ENCODE data around the gene ALPG.
"Not testable (repeated sequence)": the region's sequence is repeated elsewhere in the genome, so short reads cannot be mapped to it uniquely, and the experiment has no call there.

The ALPG gene

GRCh38 chr2:232443669-232444408 lies 37.2 kb downstream of the ALPG start:
- peaks cover 10% of the 10 kb centered on the region; the same call in 1 of the 2 replicates for H3K27me3 ChIP-seq (ENCODE audit: control insufficient read depth, insufficient read depth, low read length)
- H3K4me1 ChIP-seq (ENCODE audit: control insufficient read depth, insufficient read depth, low read length); H3K27ac ChIP-seq (ENCODE audit: low read depth, low read length); H3K4me3 ChIP-seq (ENCODE audit: low read depth, low read length); H3K9ac ChIP-seq (ENCODE audit: low read length); H3K9me3 ChIP-seq (ENCODE audit: control insufficient read depth, insufficient read depth, low read depth, low read length); H3K36me3 ChIP-seq (ENCODE audit: control insufficient read depth, insufficient read depth, low read length): not testable (repeated sequence)

- peaks cover 7% of the 10 kb centered on the region; the same call in 1 of the 2 replicates for H3K4me1 ChIP-seq (ENCODE audit: control insufficient read depth, insufficient read depth, low read length)
- no peak overlapping the region for H3K27ac ChIP-seq (ENCODE audit: low read depth, low read length)
- H3K4me3 ChIP-seq (ENCODE audit: low read depth, low read length): no peak overlapping the region
- no peak overlapping the region for H3K9ac ChIP-seq (ENCODE audit: low read length)
- H3K9me3 ChIP-seq (ENCODE audit: control insufficient read depth, insufficient read depth, low read depth, low read length): no peaks in the 10 kb centered on the region
- peaks cover 10% of the 10 kb centered on the region; the same call in 1 of the 2 replicates for H3K27me3 ChIP-seq (ENCODE audit: control insufficient read depth, insufficient read depth, low read length)
- H3K36me3 ChIP-seq (ENCODE audit: control insufficient read depth, insufficient read depth, low read length): no peaks in the 10 kb centered on the region
These were observed 37.9 kb downstream of the ALPG start for GRCh38 chr2:232444409-232445148.

- H3K36me3 ChIP-seq (ENCODE audit: control insufficient read depth, insufficient read depth, low read length); H3K4me3 ChIP-seq (ENCODE audit: low read depth, low read length); H3K9me3 ChIP-seq (ENCODE audit: control insufficient read depth, insufficient read depth, low read depth, low read length); H3K27me3 ChIP-seq (ENCODE audit: control insufficient read depth, insufficient read depth, low read length); H3K4me1 ChIP-seq (ENCODE audit: control insufficient read depth, insufficient read depth, low read length); H3K9ac ChIP-seq (ENCODE audit: low read length); H3K27ac ChIP-seq (ENCODE audit: low read depth, low read length): not testable (repeated sequence)
These were observed 38.7 kb downstream of the ALPG start for GRCh38 chr2:232445149-232445885.

GRCh38 chr2:232446266-232446777 lies 39.7 kb downstream of the ALPG start:
- H3K27me3 ChIP-seq (ENCODE audit: control insufficient read depth, insufficient read depth, low read length); H3K4me3 ChIP-seq (ENCODE audit: low read depth, low read length); H3K4me1 ChIP-seq (ENCODE audit: control insufficient read depth, insufficient read depth, low read length): not testable (repeated sequence)

DNA sequence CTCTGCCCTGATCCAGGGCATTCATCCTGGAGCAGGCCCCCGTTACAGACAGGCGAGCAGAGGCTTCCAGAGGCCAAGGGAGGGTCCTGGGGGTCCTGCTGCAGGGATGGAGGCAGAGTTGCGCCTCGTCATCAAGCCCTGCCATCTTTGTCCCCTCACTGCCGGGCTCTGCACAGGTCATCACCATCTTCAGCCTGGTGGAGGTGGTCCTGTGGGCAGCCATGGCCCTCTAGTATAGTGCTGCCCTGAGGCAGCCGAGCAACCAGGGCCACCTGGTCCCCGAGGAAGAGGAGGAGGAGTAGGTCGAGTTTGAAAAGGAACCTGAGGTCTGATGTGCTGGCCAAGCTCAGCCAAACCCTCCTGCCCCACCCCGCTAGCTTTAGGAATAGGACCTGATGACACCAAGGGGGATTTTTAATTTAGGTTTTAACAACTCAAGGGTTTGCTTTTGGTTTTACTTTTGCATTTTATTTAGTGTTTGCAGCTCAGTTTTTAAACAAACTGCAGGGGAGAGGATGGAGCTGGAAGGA lies 40.5 kb downstream of the ALPG start:
- Histone ChIP-seq H3K4me3 (ENCODE audit: low read depth, low read length) (no peak overlapping the region), H3K27me3 (ENCODE audit: control insufficient read depth, insufficient read depth, low read length) (peaks cover 8% of the 10 kb centered on the region; the same call in 1 of the 2 replicates), H3K9me3 (ENCODE audit: control insufficient read depth, insufficient read depth, low read depth, low read length) (no peaks in the 10 kb centered on the region), H3K9ac (ENCODE audit: low read length) (no peak overlapping the region), H3K36me3 (ENCODE audit: control insufficient read depth, insufficient read depth, low read length) (no peaks in the 10 kb centered on the region), H3K27ac (ENCODE audit: low read depth, low read length) (no peak overlapping the region), H3K4me1 (ENCODE audit: control insufficient read depth, insufficient read depth, low read length) (peaks cover 7% of the 10 kb centered on the region; the same call in 1 of the 2 replicates)

More at GRCh38 chr2:232446266-232446777, 39.7 kb downstream of the ALPG start:
- H3K36me3 ChIP-seq (ENCODE audit: control insufficient read depth, insufficient read depth, low read length); H3K9ac ChIP-seq (ENCODE audit: low read length); H3K27ac ChIP-seq (ENCODE audit: low read depth, low read length); H3K9me3 ChIP-seq (ENCODE audit: control insufficient read depth, insufficient read depth, low read depth, low read length): not testable (repeated sequence)

DNA sequence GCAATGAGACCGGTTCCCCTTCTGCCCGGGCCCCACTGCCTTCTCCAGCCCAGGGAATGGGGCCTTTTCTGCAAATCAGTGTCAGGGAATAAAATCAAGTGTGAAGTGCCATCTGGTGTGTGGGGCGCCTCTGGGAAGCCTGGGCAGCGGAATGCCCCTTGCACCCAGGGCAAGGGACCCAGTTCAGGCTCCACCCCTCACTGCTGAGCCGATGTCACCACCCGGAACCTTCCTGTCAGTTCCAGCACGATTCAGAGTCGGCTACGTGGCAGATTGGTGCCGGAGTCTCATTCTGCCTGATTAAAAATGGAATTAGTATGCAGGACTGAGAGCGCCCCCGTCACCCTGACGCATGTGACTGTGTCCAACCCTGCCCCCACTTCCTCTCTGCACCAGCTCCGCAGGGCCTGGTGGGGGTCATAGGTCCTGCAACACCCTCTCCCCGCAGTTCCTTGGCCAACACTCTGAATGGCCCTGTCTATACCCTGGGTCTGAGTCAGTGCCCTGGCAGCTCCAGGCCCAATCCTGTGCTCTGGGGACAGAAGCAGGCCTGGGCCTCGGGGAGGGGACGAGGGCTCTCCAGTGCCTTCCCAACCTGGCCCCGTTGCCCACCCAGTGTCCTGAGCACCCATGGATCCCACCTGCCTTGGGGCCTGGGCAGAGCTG lies 41.1 kb downstream of the ALPG start:
- Histone ChIP-seq H3K27me3 (ENCODE audit: control insufficient read depth, insufficient read depth, low read length) (peaks cover 8% of the 10 kb centered on the region; the same call in 1 of the 2 replicates), H3K27ac (ENCODE audit: low read depth, low read length) (no peak overlapping the region), H3K9ac (ENCODE audit: low read length) (no peak overlapping the region), H3K36me3 (ENCODE audit: control insufficient read depth, insufficient read depth, low read length) (no peaks in the 10 kb centered on the region), H3K4me1 (ENCODE audit: control insufficient read depth, insufficient read depth, low read length) (peaks cover 7% of the 10 kb centered on the region; the same call in 1 of the 2 replicates), H3K4me3 (ENCODE audit: low read depth, low read length) (no peak overlapping the region), H3K9me3 (ENCODE audit: control insufficient read depth, insufficient read depth, low read depth, low read length) (no peaks in the 10 kb centered on the region)

DNA sequence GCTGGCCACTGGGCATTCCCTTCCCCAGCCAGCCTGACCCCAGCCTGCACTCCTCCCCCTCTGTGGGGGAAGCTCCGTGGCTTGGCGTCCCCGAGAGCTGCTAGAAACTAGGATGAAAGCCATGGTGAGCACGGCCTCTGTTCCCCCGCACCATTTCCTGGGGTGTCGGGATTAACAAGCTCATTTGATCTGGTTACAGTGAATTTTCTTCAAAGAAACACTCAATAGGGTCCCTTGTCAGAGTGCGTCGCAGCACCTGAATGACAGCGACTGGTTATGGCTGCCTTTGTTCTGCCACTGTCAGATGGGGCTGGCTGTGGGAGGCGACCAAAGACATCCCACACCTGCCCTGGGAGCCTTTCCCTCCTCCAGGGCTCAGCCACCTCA lies 41.7 kb downstream of the ALPG start:
- Histone ChIP-seq H3K36me3 (ENCODE audit: control insufficient read depth, insufficient read depth, low read length) (no peaks in the 10 kb centered on the region), H3K27ac (ENCODE audit: low read depth, low read length) (no peak overlapping the region), H3K4me1 (ENCODE audit: control insufficient read depth, insufficient read depth, low read length) (peaks cover 7% of the 10 kb centered on the region; the same call in 1 of the 2 replicates), H3K9me3 (ENCODE audit: control insufficient read depth, insufficient read depth, low read depth, low read length) (no peaks in the 10 kb centered on the region), H3K27me3 (ENCODE audit: control insufficient read depth, insufficient read depth, low read length) (peaks cover 10% of the 10 kb centered on the region; the same call in 1 of the 2 replicates), H3K9ac (ENCODE audit: low read length) (no peak overlapping the region), H3K4me3 (ENCODE audit: low read depth, low read length) (no peak overlapping the region)

GRCh38 chr2:232449964-232450363 lies 43.3 kb downstream of the ALPG start:
- H3K4me3 ChIP-seq (ENCODE audit: low read depth, low read length): no peak overlapping the region
- peaks cover 4% of the 10 kb centered on the region; the same call in 1 of the 2 replicates for H3K4me1 ChIP-seq (ENCODE audit: control insufficient read depth, insufficient read depth, low read length)
- H3K9me3 ChIP-seq (ENCODE audit: control insufficient read depth, insufficient read depth, low read depth, low read length): no peaks in the 10 kb centered on the region
- no peaks in the 10 kb centered on the region for H3K36me3 ChIP-seq (ENCODE audit: control insufficient read depth, insufficient read depth, low read length)
- no peak overlapping the region for H3K9ac ChIP-seq (ENCODE audit: low read length)
- H3K27me3 ChIP-seq (ENCODE audit: control insufficient read depth, insufficient read depth, low read length): peaks cover 13% of the 10 kb centered on the region; the same call in 1 of the 2 replicates
- no peak overlapping the region for H3K27ac ChIP-seq (ENCODE audit: low read depth, low read length)

- H3K27ac ChIP-seq (ENCODE audit: low read depth, low read length); H3K36me3 ChIP-seq (ENCODE audit: control insufficient read depth, insufficient read depth, low read length); H3K4me1 ChIP-seq (ENCODE audit: control insufficient read depth, insufficient read depth, low read length); H3K9ac ChIP-seq (ENCODE audit: low read length); H3K9me3 ChIP-seq (ENCODE audit: control insufficient read depth, insufficient read depth, low read depth, low read length); H3K4me3 ChIP-seq (ENCODE audit: low read depth, low read length): not testable (repeated sequence)
- H3K27me3 ChIP-seq (ENCODE audit: control insufficient read depth, insufficient read depth, low read length): peaks cover 14% of the 10 kb centered on the region; the same call in 1 of the 2 replicates
These were observed 45.0 kb downstream of the ALPG start for GRCh38 chr2:232451645-232452044.

- Histone ChIP-seq H3K36me3 (ENCODE audit: control insufficient read depth, insufficient read depth, low read length) (no peaks in the 10 kb centered on the region), H3K27ac (ENCODE audit: low read depth, low read length) (no peak overlapping the region), H3K4me1 (ENCODE audit: control insufficient read depth, insufficient read depth, low read length) (no peaks in the 10 kb centered on the region), H3K9ac (ENCODE audit: low read length) (no peak overlapping the region), H3K4me3 (ENCODE audit: low read depth, low read length) (no peak overlapping the region), H3K27me3 (ENCODE audit: control insufficient read depth, insufficient read depth, low read length) (peaks cover 13% of the 10 kb centered on the region; the same call in 1 of the 2 replicates), H3K9me3 (ENCODE audit: control insufficient read depth, insufficient read depth, low read depth, low read length) (no peaks in the 10 kb centered on the region)
These were observed 48.0 kb downstream of the ALPG start for GRCh38 chr2:232454630-232455029.

Measured in HUES6 (cell line).